Duodenal mucosa (tissue), 2 donors: ENCODE results near the gene CD101.

Source experiments
- H3K27ac ChIP-seq: one replicate; pipeline ENCODE4 v1.7.0; 2013; ENCODE audit warnings: low read depth, low read length
- H3K27me3 ChIP-seq, 2 donors: one replicate each; pipeline ENCODE4 v1.7.0; 2013; ENCODE audit warnings: low read length in 2 of 2, control low read depth in 1 of 2; ENCODE audit not compliant: insufficient read depth in 2 of 2, control insufficient read depth in 1 of 2
- H3K36me3 ChIP-seq, 2 donors: one replicate each; pipeline ENCODE4 v1.7.0; 2013; ENCODE audit warnings: low read length in 2 of 2, control low read depth in 1 of 2; ENCODE audit not compliant: insufficient read depth in 2 of 2, control insufficient read depth in 1 of 2
- H3K4me1 ChIP-seq, 2 donors: one replicate each; pipeline ENCODE4 v1.7.0; 2013; ENCODE audit warnings: low read length in 2 of 2, control low read depth in 1 of 2; ENCODE audit not compliant: insufficient read depth in 2 of 2, control insufficient read depth in 1 of 2
- H3K4me3 ChIP-seq, 2 donors: one replicate each; pipeline ENCODE4 v1.7.0; 2013; ENCODE audit warnings: low read length in 2 of 2, low read depth in 1 of 2
- H3K9ac ChIP-seq, 2 donors: one replicate each; pipeline ENCODE4 v1.7.0; 2013; ENCODE audit warnings: low read length in 2 of 2, low read depth in 1 of 2
- H3K9me3 ChIP-seq, 2 donors: one replicate each; pipeline ENCODE4 v1.7.0; 2013; ENCODE audit warnings: low read length in 2 of 2, control low read depth in 1 of 2; ENCODE audit not compliant: control insufficient read depth in 1 of 2

CD101 gene

DNA sequence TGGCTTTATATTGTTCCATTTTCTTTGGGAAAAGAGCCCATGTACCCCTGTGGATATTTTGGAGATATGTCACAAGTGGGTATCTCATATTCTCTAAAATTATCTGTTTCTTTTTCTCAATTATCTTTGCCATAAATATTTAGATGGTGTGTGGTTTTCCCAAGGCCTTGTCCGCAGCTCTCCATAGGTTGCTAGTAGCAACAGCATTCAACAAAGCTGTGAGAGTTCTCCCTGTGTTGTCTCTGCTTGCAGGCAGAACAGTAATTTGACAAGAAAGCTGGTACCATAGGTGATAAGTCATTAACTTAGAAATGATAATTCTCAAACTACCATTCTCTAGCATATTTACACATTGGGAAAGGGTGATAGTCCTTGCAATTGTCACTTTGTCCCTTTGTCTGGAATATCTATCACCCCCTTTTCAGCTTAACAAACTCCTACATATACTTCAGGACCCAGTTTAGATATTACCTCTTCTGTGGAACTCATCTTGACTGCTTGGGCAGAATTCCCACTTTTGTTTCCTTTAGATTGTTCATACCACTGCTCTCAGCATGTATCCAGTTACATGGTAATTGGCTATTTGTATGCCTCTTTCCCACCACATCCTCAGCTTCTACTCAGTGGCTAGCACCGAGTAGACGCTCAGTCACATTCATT lies 8.9 kb downstream of the CD101 start:
- Histone ChIP-seq H3K4me3 (no peak overlapping the region), H3K4me1 (no peaks in the 10 kb centered on the region), H3K27ac (no peak overlapping the region), H3K9me3 (no peaks in the 10 kb centered on the region), H3K9ac (no peak overlapping the region), H3K27me3 (no peaks in the 10 kb centered on the region), H3K36me3 (no peaks in the 10 kb centered on the region)

DNA sequence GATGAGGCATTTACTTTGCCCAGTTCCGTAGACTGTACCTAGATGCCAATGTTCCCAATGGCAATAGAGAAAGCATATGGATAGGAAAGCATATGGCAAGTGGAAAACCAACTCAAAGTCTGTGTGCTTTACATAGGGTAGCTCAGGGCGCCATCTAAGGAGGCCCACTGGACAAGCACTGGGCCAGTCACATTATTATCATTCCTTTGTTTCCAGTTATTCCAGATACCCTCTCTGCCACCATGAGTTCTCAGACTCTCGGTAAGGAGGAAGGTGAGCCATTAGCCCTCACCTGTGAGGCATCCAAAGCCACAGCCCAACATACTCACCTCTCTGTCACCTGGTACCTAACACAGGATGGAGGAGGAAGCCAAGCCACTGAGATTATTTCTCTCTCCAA lies 9.8 kb downstream of the CD101 start:
- no peak overlapping the region for H3K4me3 ChIP-seq
- no peaks in the 10 kb centered on the region for H3K4me1 ChIP-seq
- H3K9me3 ChIP-seq: no peaks in the 10 kb centered on the region
- no peak overlapping the region for H3K27ac ChIP-seq
- H3K36me3 ChIP-seq: no peaks in the 10 kb centered on the region
- no peak overlapping the region for H3K9ac ChIP-seq
- no peaks in the 10 kb centered on the region for H3K27me3 ChIP-seq

DNA sequence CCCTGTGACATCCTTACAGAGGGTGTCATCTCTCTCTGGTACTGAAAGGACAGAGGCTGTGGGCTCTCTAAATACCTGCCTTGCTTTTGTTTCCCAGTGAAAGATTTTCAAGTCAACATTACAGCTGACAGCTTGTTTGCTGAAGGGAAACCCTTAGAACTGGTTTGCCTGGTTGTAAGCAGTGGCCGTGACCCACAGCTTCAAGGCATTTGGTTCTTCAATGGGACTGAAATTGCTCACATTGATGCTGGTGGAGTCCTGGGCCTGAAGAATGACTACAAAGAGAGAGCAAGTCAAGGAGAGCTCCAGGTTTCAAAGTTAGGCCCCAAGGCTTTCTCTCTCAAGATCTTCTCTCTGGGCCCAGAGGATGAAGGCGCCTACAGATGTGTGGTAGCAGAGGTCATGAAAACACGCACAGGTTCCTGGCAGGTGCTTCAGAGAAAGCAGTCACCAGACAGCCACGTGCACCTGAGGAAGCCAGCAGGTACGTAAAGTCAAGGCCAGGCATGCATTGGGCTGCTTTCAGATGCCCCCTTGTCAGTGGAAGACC lies 11.8 kb downstream of the CD101 start:
- Histone ChIP-seq H3K27me3 (no peaks in the 10 kb centered on the region), H3K4me3 (no peak overlapping the region), H3K36me3 (no peaks in the 10 kb centered on the region), H3K9ac (no peak overlapping the region), H3K4me1 (no peaks in the 10 kb centered on the region), H3K27ac (no peak overlapping the region), H3K9me3 (no peaks in the 10 kb centered on the region)

DNA sequence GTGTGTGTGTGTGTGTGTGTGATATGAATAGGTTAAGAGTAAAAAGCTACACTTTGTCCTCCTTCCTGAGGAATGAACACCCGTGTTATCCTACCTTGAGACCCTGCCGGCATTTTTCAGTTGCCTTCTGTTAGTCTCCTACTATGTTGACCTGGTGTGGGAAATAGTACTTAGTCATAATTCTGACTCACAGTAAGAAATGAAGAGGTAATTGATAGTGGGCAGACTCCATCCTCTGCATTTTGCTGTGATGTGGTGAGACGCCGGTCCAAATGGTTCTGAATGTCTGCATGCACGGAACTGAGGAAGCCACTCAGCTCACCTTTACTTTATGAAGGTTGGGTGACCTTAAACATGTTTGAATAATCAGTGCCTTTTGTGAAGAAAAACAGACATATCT lies 12.6 kb downstream of the CD101 start:
- H3K4me3 ChIP-seq: no peak overlapping the region
- no peaks in the 10 kb centered on the region for H3K4me1 ChIP-seq
- H3K27ac ChIP-seq: no peak overlapping the region
- no peaks in the 10 kb centered on the region for H3K36me3 ChIP-seq
- H3K27me3 ChIP-seq: no peaks in the 10 kb centered on the region
- H3K9me3 ChIP-seq: no peaks in the 10 kb centered on the region
- no peak overlapping the region for H3K9ac ChIP-seq

DNA sequence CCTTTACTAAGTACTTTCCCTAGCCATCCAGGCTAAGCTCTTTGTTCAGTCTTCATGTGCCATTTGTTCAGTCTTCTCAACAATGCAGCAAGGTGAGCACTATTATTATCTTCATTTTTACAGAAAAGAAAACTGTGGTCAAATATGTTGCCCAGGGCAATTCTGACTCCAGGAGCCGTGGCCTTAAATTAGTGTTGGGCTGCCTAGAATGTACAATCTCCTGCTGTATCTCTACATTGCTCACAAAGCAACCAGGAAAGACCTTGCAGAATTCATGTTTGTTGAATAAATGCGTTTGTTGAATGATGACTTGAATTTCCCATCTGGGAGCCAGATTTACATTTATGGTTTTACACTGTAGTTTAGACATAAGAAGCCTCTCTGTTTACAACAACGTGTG lies 14.2 kb downstream of the CD101 start:
- Histone ChIP-seq H3K4me3 (no peak overlapping the region), H3K4me1 (no peaks in the 10 kb centered on the region), H3K27ac (no peak overlapping the region), H3K9me3 (no peaks in the 10 kb centered on the region), H3K9ac (no peak overlapping the region), H3K27me3 (no peaks in the 10 kb centered on the region), H3K36me3 (no peaks in the 10 kb centered on the region)

DNA sequence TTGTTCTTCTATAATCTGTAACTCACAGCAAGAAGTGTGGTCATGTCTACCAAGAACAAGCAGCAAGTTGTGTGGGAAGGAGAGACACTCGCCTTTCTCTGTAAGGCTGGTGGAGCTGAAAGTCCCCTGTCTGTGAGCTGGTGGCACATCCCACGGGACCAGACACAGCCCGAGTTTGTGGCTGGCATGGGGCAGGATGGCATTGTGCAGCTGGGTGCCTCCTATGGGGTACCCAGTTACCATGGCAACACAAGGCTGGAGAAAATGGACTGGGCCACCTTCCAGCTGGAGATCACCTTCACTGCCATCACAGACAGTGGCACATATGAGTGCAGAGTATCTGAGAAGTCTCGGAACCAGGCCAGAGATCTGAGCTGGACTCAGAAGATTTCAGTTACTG lies 15.5 kb downstream of the CD101 start:
- Histone ChIP-seq H3K4me1 (no peaks in the 10 kb centered on the region), H3K9ac (no peak overlapping the region), H3K36me3 (no peaks in the 10 kb centered on the region), H3K4me3 (no peak overlapping the region), H3K9me3 (no peaks in the 10 kb centered on the region), H3K27ac (no peak overlapping the region), H3K27me3 (no peaks in the 10 kb centered on the region)

DNA sequence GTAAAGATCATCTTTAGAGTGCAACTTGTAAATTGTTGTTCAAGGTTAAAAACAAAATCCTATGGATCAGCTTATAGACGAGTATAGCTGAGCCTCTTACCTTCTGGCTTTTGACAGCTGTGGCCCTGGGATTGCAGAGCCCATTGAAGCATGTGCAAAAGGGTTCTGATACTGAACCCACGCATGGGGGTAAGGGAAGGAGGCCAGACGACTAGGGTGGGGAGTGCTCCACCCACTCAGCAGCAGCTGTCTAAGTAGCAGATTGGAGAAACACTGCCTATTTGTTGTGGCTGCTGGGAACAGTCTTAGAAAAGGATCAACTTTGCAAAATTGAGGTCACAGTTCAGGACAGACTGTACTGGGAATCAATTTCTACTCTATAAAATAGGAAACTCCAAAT lies 16.1 kb downstream of the CD101 start:
- Histone ChIP-seq H3K9me3 (no peaks in the 10 kb centered on the region), H3K4me3 (no peak overlapping the region), H3K4me1 (no peaks in the 10 kb centered on the region), H3K9ac (no peak overlapping the region), H3K27me3 (no peaks in the 10 kb centered on the region), H3K36me3 (no peaks in the 10 kb centered on the region), H3K27ac (no peak overlapping the region)

DNA sequence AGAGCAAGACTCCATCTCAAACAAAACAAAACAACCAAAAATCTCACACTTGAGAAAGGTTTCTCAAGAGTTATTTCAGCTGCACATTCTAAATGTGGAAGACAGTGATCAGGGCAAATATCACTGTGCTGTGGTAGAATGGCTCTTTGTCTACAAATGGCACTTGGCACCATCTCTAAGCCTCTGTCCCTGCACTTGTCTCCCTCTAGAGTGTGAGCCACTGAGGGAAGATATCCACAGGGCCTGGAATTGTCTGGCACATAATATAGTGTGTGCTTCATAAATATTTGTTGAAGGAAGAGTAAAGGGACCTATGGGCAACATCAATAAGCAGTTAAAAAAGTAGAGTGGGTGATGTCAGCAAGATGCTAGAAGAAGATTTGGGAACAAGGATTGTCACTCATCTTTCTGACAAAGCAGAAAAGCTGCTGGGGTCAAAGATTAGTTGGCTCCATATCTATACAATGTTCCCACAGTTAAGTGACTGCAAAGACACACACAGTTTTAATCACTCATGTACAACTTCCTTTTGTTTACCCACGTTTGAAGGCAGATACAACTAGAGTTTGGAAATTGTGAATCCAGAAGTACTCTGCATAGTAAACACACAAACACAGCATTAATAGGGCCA lies 19.1 kb downstream of the CD101 start:
- Histone ChIP-seq H3K9me3 (no peaks in the 10 kb centered on the region), H3K9ac (no peak overlapping the region), H3K4me3 (no peak overlapping the region), H3K4me1 (no peaks in the 10 kb centered on the region), H3K27ac (no peak overlapping the region), H3K36me3 (no peaks in the 10 kb centered on the region), H3K27me3 (no peaks in the 10 kb centered on the region)

DNA sequence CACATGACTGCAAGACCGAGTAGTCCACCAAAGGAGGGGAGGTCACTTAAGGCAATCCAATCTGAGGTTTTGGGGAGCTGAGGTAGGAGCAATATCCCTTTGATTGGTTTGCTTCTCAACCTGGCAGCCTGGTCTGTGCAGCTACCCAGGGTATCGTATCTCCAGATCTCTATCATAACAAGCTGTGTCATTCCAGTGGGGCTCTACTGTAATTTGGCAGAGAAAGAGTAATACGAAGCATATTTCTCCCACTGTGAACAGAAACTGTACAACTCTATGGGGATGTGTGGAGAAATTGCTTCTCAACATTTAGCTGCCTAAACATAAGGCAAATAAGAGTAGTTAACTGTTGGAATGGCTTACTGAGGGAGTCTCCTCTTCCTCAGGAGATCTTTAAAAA lies 20.6 kb downstream of the CD101 start:
- Histone ChIP-seq H3K4me1 (no peaks in the 10 kb centered on the region), H3K27me3 (no peaks in the 10 kb centered on the region), H3K36me3 (peaks cover 0 to 6% of the 10 kb centered on the region in 2 donors), H3K9ac (no peak overlapping the region), H3K9me3 (no peaks in the 10 kb centered on the region), H3K4me3 (no peak overlapping the region), H3K27ac (no peak overlapping the region)

DNA sequence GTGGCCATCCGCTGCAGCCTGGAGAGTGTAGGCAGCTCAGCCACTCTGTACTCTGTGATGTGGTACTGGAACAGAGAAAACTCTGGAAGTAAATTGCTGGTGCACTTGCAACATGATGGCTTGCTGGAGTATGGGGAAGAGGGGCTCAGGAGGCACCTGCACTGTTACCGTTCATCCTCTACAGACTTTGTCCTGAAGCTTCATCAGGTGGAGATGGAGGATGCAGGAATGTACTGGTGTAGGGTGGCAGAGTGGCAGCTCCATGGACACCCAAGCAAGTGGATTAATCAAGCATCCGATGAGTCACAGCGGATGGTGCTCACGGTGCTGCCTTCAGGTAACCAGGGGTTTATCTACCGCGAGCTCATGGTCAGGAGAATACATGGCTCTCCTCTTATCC lies 24.0 kb downstream of the CD101 start:
- peaks cover 0 to 6% of the 10 kb centered on the region in 2 donors for H3K36me3 ChIP-seq
- H3K4me3 ChIP-seq: no peak overlapping the region
- H3K27me3 ChIP-seq: no peaks in the 10 kb centered on the region
- H3K9ac ChIP-seq: no peak overlapping the region
- peaks cover 0 to 3% of the 10 kb centered on the region in 2 donors for H3K4me1 ChIP-seq
- H3K9me3 ChIP-seq: no peaks in the 10 kb centered on the region
- no peak overlapping the region for H3K27ac ChIP-seq
